Measurements from ENCODE around the gene SMIM32.

Gene SMIM32

DNA sequence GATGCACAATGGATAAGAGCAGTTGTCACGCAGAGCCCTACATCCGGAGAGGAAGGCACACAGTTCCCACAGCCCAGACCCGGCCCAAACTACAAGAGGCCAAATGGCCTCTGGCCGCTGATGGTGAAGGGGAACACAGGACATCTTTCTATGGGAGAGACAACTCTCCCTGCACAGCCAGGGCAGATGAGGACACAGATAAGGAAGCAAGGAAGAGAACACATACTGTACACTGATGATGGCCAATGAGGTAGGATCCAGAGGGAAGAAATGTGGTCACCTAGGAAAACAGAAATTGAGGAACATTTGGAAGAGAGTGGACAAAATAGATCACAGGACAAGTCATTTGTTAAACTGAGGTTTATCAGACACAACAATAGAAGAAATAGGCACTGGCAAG, 28.4 kb upstream of the SMIM32 start:
- Histone ChIP-seq H3K27me3 (ENCODE audit: insufficient read depth, poor library complexity, severe bottlenecking) (no peaks in the 10 kb centered on the region), H3K4me3 (replicated peaks; ENCODE audit: insufficient read depth, low read length) (no peak overlapping the region), H3K27ac (replicated peaks) (no peak overlapping the region)
- TF ChIP-seq, protein P1, sequence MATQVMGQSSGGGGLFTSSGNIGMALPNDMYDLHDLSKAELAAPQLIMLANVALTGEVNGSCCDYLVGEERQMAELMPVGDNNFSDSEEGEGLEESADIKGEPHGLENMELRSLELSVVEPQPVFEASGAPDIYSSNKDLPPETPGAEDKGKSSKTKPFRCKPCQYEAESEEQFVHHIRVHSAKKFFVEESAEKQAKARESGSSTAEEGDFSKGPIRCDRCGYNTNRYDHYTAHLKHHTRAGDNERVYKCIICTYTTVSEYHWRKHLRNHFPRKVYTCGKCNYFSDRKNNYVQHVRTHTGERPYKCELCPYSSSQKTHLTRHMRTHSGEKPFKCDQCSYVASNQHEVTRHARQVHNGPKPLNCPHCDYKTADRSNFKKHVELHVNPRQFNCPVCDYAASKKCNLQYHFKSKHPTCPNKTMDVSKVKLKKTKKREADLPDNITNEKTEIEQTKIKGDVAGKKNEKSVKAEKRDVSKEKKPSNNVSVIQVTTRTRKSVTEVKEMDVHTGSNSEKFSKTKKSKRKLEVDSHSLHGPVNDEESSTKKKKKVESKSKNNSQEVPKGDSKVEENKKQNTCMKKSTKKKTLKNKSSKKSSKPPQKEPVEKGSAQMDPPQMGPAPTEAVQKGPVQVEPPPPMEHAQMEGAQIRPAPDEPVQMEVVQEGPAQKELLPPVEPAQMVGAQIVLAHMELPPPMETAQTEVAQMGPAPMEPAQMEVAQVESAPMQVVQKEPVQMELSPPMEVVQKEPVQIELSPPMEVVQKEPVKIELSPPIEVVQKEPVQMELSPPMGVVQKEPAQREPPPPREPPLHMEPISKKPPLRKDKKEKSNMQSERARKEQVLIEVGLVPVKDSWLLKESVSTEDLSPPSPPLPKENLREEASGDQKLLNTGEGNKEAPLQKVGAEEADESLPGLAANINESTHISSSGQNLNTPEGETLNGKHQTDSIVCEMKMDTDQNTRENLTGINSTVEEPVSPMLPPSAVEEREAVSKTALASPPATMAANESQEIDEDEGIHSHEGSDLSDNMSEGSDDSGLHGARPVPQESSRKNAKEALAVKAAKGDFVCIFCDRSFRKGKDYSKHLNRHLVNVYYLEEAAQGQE (IDR thresholded peaks at IDR 0.05; ENCODE audit: insufficient replicate concordance, low read depth): no peak
- TF ChIP-seq SPI1 (IDR thresholded peaks at IDR 0.05; ENCODE audit: borderline replicate concordance, low read depth): no peak
- no peak for TF ChIP-seq GABPA (IDR thresholded peaks at IDR 0.05; ENCODE audit: low read depth)
- DNase-seq (ENCODE audit: low read depth in 1 of 2, low spot score in 1 of 2): no peak

DNA sequence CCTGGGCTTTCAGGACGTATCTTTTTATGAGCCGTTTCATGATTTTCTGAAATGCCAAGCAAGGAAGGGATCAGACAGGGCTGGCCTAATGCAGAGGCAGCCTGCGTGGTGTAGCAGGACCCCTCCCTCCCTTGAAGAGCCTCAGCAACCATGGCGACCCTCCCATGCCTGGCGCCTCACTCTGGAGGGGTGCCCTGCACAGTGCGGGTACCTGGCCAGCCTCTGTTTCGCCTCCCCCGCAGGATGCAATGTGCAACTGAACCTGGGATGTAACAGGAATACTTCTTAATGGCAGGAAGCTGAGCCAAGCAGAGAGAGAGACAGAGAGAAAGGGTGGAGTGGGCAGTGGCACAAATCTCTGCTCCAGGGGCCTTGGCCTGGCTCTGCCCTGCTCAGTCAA, 23.3 kb upstream of the SMIM32 start:
- no peak for TF ChIP-seq GABPA (IDR thresholded peaks at IDR 0.05; ENCODE audit: low read depth)
- TF ChIP-seq SPI1 (IDR thresholded peaks at IDR 0.05; ENCODE audit: borderline replicate concordance, low read depth): no peak
- TF ChIP-seq, protein P2, sequence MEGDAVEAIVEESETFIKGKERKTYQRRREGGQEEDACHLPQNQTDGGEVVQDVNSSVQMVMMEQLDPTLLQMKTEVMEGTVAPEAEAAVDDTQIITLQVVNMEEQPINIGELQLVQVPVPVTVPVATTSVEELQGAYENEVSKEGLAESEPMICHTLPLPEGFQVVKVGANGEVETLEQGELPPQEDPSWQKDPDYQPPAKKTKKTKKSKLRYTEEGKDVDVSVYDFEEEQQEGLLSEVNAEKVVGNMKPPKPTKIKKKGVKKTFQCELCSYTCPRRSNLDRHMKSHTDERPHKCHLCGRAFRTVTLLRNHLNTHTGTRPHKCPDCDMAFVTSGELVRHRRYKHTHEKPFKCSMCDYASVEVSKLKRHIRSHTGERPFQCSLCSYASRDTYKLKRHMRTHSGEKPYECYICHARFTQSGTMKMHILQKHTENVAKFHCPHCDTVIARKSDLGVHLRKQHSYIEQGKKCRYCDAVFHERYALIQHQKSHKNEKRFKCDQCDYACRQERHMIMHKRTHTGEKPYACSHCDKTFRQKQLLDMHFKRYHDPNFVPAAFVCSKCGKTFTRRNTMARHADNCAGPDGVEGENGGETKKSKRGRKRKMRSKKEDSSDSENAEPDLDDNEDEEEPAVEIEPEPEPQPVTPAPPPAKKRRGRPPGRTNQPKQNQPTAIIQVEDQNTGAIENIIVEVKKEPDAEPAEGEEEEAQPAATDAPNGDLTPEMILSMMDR (IDR thresholded peaks at IDR 0.05; ENCODE audit: insufficient read depth, low read length): no peak
- TF ChIP-seq, protein P1 (IDR thresholded peaks at IDR 0.05; ENCODE audit: insufficient replicate concordance, low read depth): no peak
- no peak for TF ChIP-seq POLR2AphosphoS5 (IDR thresholded peaks at IDR 0.05; ENCODE audit: low read depth)
- H3K4me3 ChIP-seq (replicated peaks; ENCODE audit: insufficient read depth, low read length): no peak overlapping the region
- H3K27ac ChIP-seq (replicated peaks): no peak overlapping the region
- no peaks in the 10 kb centered on the region for H3K27me3 ChIP-seq (ENCODE audit: insufficient read depth, poor library complexity, severe bottlenecking)
- DNase-seq (ENCODE audit: low read depth in 1 of 2, low spot score in 1 of 2): no peak

DNA sequence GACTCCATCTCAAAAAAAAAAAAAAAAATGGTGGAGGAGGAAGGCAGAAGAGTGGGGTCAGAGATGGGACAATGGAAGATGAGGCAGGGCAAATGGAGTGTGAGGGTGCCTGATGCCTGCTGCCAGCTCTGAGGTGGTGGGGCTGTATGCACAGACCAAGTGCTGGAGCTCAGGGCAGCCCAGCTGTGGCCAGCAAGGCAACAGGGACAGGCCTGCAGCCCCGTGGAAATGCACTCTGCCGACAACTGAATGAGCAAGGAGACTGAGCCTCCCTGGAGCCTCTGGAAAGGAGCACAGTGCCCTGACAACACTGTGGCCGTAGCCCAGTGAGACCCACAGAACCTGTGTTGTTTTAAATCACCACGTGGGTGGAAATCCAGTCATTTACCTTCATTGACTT, 22.9 kb upstream of the SMIM32 start:
- H3K27me3 ChIP-seq (ENCODE audit: insufficient read depth, poor library complexity, severe bottlenecking): no peaks in the 10 kb centered on the region
- DNase-seq (ENCODE audit: low read depth in 1 of 2, low spot score in 1 of 2): no peak
- TF ChIP-seq, protein P2 (IDR thresholded peaks at IDR 0.05; ENCODE audit: insufficient read depth, low read length): no peak
- TF ChIP-seq SPI1 (IDR thresholded peaks at IDR 0.05; ENCODE audit: borderline replicate concordance, low read depth) (no peak), GABPA (IDR thresholded peaks at IDR 0.05; ENCODE audit: low read depth) (no peak), POLR2AphosphoS5 (IDR thresholded peaks at IDR 0.05; ENCODE audit: low read depth) (no peak)
- TF ChIP-seq, protein P1 (IDR thresholded peaks at IDR 0.05; ENCODE audit: insufficient replicate concordance, low read depth): no peak
- no peak overlapping the region for H3K4me3 ChIP-seq (replicated peaks; ENCODE audit: insufficient read depth, low read length)
- no peak overlapping the region for H3K27ac ChIP-seq (replicated peaks)
